SIG-M5 (cell line): ENCODE measurements around the gene ATP6V0A4.
"Not testable (repeated sequence)": the region's sequence is repeated elsewhere in the genome, so short reads cannot be mapped to it uniquely, and the experiment has no call there.

Experiments used
- DNase-seq: peaks from one replicate; lab custom pipeline; 2025; lab: John Stamatoyannopoulos, UW

ATP6V0A4 gene

DNA sequence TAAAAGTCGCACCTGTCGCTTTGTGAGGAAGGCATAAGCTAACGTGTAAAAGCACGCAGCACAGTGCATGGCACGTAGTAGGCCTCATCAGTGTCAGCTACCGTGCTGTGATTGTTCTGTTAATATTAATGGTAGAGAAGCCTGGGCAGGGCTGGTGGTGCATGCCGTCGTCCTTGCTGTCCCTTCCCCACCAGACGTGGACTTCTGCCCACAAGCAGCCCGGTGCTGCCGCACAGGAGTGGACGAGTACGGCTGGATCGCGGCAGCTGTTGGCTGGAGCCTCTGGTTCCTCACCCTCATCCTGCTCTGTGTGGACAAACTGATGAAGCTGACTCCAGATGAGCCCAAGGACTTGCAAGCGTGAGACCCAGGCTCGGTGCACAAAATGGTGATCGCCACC is 4.7 kb upstream of the ATP6V0A4 start:
- DNase-seq = no peak

DNA sequence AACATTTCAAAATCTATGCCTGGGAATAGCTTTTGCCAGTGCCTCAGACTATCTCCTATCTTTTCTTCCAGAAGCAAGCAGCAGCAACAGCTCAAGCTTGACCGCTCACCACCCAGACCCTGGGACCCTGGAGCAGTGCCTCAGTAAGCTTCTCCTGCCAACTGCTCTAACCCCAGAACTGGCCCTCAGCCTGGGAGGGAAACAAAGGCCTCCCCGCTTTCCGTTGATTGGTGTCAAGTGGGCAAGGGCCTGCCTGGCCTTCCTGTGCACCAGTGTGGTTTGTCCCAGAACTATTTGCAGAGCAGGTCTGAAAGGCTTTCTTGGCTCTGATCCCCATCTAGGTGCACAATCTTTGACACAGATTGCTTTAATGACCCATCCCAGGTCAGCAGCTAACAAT is 3.3 kb upstream of the ATP6V0A4 start:
- no peak for DNase-seq

DNA sequence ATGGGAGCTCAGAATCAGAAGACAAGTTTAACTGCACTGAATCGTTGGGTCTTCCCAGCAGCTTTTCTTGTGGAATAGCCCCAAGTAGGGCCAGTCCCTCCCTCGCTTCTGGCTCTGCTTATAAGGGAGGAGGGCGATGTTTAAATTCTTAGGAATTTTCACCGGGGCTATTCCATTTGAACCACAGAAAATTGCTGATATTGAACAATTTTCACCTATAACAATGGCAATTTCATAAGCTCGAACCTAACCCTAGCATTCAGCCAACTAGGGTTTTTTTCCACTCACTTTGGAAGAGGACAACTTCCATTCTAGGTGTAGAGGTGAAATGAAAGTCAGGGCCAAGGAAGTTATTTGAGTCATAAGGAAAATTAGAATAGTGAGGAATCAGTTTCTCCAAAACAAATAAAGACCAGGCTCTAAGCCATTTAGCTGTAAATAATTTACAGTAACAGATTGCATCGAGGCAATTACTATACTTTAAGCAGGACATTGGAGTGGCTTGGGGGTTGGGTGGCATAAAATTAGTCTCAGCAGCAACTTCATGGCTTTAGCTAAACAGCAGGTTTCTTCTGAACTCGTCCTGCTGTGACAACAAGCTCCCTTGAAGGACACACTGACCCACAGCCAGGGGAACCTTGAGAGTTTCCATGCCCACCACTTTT is 1.5 kb upstream of the ATP6V0A4 start:
- no peak for DNase-seq

DNA sequence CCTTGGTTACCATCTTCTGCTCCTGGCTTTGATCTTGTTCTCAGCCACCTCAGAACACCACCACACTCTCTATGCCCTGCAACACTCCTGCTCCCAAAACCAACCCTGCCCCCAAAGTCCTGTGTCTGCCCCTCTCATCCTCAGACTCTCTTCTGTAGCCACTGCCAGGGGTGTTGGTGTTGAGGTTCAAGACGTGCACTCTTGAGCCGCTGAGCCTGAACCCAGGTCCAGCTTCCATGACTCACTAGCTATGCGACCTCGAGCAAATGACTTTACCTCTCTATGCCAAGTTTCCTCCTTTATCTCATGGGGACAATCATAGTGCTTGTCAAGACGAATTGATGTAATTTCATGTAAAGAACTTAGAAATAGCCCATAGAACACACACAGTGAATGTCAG is 840 bp upstream of the ATP6V0A4 start:
- no peak for DNase-seq

DNA sequence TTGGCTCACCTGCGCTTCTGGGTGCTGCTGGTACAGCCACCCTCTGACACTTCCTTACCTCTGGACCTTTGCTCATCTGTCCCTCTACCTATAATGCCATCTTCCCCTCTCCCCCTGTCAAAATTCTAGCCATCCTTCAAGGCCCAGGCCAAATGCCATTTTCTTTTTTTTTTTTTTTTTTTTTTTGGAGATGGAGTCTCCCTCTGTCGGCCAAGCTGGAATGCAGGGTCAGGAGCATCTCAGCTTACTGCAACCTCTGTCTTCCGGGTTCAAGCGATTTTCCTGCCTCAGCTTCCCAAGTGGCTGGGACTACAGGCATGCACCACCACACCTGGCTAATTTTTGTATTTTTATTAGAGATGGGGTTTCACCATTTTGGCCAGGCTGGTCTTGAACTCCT is 950 bp downstream of the ATP6V0A4 start:
- not testable (repeated sequence) for DNase-seq

DNA sequence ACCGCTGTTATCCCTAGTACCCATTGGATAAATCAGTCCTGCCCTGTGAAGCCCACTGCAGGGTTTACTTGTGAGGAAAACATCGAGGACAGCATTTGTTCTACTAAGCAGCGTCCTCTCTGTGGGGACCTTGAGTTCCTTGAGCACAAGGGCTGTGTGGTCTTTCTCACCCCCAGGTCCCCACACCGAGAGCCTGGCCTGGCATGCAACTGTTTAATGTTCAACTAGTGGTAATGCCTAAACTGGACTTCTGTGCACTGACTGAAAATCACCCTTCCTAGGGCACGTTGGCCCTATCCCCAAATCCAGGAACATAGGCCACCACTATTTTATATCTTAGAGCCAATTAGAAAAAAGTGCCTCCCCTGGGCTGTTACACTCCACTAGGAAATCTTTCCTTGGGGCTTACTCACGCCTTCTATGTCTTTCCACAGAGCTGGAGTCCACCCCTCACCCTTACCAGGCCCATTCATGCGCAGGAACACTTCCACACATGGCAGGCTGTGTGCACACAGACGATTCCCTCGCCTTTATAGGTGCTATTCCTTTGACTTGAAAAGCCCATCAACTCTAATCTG is 1.9 kb downstream of the ATP6V0A4 start:
- no peak for DNase-seq

DNA sequence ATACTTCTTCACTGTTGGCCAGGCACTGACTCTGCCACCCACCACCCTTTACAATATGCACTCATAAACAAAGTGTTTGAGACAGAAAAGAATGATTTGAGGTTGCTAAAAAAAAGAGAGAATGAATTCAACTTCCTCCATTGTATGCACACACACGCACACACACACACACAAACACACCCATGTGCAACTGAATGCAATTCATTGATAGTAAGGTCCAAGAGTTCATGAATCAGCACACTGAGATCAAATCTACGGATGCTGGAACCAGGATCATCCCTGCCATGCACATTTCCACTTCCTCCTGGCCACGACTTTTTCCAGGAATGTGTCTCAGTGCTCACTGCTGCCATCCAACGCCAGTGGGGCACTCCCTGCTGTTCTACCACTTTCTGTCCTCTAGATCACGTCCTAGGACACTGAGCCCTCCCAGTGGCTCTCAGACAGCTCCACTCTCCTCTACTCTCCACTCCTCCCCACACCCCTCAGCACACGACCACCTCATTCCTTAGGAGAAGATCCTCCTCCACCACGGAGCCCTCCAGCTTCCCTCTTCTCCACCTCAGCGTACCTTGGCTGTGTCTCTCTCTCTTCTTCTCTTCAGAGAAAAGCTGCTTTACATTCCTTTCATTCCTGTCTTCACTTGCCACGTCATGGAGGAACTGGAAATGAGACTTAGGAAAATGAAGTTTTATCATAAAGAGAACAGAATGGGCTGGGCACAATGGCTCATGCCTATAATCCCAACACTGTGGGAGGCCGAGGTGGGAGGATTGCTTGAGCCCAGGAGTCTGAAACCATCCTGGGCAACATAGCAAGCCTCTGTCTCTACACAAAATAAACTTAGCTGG is 12.2 kb downstream of the ATP6V0A4 start:
- DNase-seq = no peak

DNA sequence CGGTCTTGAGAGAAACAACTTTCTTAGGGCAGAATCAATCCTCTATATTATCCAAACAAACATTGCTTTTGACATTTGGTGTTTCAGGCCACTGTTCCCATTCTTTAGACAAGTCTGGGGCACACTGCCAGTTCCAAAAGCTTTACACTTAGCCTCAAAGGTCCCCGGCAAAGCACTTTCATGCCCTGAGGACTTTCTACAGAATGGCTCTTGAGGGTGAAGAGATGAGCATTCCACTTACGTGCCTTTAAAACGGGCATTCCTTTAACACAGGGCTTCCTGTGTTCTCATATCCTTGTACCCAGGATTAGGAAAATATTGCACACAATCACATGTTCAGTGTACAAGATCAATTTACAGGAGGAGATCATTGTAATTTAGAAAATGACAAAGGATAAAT is 13.3 kb downstream of the ATP6V0A4 start:
- DNase-seq = no peak

DNA sequence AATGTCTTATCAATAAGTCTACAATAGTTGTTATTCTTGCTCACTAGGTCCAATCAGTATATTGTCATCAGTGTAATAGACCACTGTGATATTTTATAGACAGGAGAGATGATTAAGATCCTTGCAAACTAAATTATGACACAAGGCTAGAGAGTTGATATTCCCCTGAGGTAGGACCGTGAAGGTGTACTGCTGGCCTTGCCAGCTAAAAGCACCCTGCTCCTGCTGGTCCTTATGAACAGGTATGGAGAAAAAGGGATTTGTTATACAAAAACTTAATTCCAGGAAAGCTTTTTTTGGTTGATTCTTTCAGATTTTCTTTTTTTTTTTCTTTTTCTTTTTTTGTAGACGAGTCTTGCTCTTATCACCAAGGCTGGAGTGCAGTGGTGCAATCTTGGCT is 17.0 kb downstream of the ATP6V0A4 start:
- DNase-seq = no peak

DNA sequence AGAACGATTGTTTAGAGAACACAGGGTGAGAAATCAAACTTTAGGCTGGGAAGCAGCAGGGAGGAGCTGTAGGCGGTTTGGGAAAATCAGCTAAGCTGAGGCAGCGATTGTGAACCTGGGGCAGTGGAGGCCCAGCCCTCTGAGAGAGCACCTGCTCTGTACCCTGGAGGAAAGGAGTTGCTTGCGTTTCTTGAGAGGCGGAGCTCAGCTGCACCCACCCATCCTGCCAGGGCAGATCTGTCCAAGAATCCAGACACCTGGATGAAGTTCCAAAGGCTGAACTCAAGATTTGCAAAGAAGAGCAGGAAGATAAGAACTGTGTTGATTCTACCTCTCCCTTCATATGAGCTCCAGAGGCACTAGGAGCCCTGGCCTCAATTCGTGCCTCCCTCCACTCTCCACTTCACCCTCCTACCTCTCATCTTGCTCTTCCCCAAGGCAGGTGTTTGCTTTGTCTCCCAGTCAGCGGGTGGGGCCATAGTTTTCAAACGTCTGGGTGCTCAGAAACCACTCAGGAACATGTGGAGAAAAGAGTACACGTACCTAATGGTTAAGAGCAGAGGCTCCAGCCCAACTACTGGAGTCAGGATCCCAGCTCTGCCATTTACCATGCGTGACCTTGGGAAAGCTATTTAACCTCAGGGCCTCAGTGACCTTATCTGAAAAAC is 21.7 kb downstream of the ATP6V0A4 start:
- no peak for DNase-seq

DNA sequence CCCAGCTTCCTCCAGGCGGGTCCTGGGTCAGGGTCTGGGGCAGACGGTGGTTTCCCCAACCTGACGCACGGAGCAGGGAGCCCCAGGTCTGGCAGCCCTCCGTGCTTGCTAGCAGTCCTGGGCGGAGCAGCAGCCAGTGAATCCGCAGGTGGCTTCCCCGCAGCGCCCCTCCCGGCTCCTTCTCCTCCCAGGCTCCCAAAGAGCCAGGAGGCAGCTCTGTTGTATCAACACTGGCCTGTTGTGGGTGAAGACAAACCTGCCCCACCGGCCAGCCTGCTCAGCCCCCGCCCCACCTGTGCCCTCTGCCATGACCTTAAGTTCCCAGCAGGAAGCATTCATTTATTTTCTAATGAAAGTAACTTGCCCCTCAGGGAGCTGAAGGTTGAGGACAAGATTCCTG is 24.2 kb downstream of the ATP6V0A4 start:
- no peak for DNase-seq

DNA sequence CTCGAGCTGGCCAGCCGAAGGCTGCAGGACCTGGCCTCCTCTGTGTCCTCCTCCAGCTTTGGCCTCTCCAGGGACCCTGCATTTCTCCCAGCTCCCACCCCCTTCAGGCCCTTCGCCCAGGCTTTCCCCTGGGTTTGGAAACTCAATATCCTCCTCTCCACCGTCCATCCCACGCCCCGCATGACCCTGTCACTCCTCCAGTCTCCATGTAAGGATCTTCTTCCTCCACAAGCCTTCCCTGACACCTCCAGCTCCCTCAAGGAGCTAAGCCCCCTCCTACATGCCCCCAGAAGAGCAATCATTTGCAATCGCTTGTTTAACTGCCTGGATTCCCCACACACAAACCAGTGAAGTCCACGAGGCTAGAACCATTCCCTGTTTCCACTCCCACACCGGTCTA is 24.8 kb downstream of the ATP6V0A4 start:
- no peak for DNase-seq

DNA sequence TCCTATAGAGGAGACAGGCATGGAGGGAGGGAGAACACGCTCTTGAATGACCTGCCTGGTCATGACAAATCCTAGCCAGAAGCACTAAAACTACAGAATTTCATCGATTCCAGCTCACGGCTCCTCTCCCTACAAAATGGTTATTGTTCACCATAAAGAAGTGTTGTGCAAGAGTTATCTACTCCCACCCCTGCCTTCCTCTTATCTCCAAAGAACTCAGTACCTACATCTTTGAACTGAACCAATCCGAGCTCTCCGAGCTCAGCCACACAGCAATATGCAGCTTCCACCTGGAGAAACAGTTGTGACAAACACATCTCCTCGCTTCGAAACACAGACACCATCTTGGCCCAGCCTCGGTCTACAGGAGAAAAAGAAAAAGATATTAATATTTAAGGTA is 27.1 kb downstream of the ATP6V0A4 start:
- DNase-seq = no peak

DNA sequence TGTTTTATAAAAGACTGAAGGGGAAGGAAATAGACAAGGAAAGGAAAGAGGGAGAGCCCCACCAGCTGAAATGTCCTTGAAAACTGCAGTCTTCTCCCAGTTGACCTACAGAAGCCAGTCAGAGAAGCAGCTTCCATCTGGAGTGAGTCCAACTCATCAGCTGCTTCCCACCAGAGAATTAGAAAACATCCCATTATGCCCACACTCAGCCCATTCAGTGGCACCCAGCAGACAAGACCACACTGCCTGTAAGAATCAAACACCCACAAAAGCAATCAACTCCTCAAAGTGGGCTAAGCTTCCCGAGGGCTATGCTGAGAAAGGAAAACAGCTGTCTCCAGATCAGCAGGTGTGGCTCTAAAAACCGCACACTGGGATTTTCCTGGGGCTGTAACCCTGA is 29.8 kb downstream of the ATP6V0A4 start:
- DNase-seq = no peak

DNA sequence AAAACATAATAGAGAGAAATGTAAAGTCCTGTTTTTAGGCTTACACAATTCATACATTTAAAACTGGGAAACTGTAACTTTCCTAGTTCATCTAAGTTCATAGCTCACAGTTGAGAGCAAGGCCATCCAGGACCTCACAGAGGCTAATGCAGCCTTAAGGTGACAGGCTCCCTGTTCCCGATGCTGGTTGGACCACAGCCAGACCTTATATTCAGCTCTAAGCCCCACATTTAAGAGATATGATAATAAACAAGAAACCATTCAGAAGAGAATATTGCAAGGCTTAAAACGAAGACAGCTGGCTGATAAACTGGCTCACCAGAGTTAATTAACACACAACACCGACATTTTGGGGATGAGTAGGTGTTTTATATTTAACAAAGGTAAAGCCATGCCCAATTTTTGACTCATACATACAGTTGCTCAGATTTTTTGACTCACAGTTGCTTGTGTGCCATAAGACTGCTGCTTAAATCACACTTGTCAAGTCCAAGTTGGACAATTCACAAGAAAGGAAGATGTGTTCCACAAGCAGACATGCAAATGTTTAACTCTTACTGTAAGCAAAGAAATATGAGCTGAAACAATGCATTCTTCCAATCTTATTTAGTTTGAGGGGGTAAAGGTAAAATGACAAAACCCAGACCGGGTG is 41.3 kb downstream of the ATP6V0A4 start:
- no peak for DNase-seq

DNA sequence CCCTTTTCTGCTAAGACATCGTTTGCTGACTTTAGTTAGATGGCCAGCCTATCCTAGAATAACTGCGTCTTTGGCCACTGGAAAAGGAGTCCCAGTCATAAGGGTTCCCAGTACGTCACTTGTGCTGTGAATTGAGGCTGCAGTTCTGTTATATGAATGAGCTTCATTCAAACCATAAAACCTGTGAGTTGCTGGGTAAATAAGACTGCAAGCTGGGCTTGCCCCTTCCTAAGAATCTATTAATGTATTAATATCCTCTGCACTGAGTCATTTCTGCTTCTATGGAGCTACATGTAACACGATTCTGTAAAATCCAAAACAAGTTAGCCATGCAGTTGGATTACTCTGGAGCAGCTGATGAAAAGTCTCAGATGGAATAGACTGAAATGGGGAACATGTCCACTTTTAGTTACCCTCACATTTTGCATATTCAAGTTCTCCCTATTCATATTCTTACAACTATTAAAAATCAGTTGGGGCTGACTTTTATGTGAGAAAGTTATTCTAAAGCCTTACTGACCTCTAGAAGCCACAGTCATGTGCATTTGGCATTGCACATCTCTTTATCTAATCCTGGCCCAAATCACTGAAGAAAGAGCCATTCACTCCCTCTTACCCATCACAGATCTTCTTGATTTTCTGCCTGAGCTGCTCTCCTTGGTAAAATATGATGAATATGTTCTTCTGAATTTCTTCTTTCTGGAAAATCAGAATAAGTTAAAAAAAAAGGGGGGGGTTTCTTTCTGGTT is 42.0 kb downstream of the ATP6V0A4 start:
- DNase-seq = no peak

DNA sequence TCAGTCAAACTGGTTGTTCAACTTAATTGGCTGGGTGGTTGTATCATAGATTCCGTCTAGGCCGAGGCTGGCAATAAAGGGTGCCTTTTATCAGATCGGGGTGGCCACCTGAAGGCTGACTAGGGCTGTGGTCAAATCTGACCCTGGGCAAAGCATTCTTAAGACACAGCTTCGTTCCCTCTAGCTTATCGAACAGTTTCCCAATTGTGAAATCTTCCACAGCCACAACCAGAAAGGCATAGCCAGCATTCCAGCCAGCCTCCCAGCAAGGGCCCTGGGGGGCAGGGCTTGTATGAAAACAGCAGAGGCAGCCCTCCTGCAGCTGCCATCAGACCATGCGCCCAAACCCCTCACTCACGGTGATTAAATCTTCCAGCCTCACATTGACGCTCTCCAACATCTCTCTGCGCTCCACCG is 42.7 kb downstream of the ATP6V0A4 start:
- DNase-seq = no peak

DNA sequence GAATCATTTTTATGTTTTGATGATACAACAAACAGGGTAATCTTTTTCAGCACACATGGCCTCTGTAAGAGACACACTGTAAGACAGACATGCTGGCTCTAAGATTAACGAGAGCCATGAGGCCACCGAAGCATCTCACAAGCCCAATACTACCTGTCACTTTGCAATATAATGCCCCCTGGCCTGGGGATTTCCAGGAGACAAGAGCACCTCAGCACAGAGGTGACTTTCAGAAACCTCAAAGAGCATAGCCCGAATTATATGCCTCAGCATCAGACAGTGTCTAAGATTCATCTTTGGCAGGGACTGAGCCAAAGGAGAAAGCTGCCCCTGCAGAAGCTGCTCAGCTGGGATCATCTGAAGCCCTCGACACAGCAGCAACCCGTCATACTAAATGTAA is 44.4 kb downstream of the ATP6V0A4 start:
- no peak for DNase-seq

DNA sequence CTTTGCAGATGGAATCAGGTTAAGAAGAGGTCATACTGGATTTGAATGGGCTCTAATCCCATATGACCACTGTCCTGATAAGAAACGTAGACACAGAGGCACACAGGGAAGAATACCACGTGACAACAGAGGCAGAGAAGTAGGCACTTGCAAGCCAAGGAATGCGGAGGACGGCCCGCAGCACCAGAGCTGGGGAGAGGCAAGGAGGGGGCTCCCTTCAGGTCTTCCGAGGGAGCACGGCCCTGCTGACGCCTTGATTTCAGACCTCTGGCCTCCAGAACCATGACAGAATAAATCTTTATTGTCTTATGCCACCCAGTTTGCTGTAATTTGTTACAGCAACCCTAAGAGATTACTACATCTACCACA is 44.9 kb downstream of the ATP6V0A4 start:
- no peak for DNase-seq

DNA sequence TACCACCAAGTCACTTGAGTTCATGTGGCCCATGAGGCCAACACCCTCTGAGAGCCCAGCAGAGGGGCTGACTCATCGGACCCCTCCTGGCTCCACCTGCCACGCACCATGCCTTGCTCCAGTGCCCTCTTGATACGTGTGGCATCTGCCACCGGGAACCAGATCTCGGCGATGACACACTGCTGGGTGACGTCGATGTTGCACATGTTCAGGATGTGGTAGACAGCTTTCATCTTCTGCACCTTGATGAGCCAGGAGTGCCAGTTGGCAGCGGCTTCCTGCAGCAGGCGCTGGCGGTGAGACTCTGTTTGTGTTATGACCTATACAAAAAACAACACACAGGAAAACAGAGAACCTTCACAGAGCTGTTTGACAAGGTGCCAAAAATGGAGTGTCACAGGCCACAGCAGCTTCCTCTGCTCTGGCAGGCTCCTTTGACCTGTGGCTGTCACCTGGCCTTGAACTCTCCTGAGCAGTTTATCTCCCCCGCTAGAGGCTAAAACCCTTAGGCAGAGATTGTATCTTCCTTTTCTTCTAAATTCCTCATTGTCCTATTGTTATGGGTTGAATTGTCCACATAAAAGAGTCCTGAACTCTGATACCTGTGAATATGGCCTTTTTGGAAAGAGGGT is 45.4 kb downstream of the ATP6V0A4 start:
- DNase-seq = no peak

DNA sequence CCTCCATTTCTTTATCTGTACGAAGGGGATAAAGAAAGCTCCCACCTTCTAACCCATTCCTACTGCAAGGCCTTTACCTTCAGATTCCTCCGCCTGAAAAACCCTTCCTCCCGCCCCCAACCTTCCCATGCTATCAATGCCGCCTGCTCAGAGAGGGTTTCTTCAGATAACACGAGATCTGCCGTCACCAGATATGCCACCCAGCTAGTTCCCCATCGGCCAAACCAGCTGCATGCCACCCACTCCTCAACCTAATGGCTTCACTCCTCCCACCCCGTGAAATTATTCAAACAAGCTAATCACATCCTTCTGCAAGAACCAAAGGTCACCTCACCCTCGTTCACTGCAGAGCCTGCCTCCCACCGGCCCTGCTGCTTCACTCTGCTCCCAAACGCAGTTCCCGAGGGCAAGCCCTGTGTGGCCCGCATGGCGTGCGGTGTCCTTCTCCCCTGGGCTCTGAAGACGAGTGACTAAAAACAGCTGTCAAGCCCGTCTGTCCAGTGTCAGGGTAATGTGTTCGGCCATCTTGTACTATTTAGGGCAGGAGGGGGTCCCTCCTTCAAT is 47.0 kb downstream of the ATP6V0A4 start:
- DNase-seq = no peak
